Left ventricle myocardium inferior (tissue), 1 donor: ENCODE measurements around the gene NFASC. TPM values are rescaled to one million over a fixed set of nuclear protein-coding genes. Genes with fewer than 3 reads are reported as not detected.

Source experiments
- DNase-seq: peaks from one replicate; pipeline ENCODE4 v3.0.0-alpha.2; 2020
- H3K27ac ChIP-seq: fragments of 200-600 bp; replicated peaks from 2 replicates; pipeline ENCODE4 v1.8.0; 2021
- H3K27me3 ChIP-seq: fragments of 200-600 bp; 2 replicates; pipeline ENCODE4 v1.8.0; 2021; ENCODE audit warnings: low read depth
- H3K36me3 ChIP-seq: fragments of 200-600 bp; 2 replicates; pipeline ENCODE4 v1.8.0; 2021
- H3K4me1 ChIP-seq: fragments of 200-600 bp; 2 replicates; pipeline ENCODE4 v1.8.0; 2021
- H3K4me3 ChIP-seq: fragments of 200-600 bp; 2 replicates; pipeline ENCODE4 v1.8.0; 2021; ENCODE audit warnings: mild to moderate bottlenecking, moderate library complexity
- H3K9me3 ChIP-seq: fragments of 200-600 bp; replicated peaks from 2 replicates; pipeline ENCODE4 v1.8.0; 2021
- CTCF ChIP-seq: fragments of 200-600 bp; IDR thresholded peaks from 2 replicates; pipeline ENCODE4 v1.8.0; 2021; ENCODE audit warnings: antibody characterized with exemption, mild to moderate bottlenecking, borderline replicate concordance
- intact Hi-C: fragments of 100-400 bp; cut with micrococcal nuclease; formaldehyde crosslinking; loops from one replicate; pipeline ENCODE4 v1.11.0; 2022
- total RNA-seq: library from RNA; stranded (reverse); fragmentation: NEBNext Ultra II Directional; extraction: Animal tissue kit (Norgen Biotek cat#: 25700); gene quantifications from one replicate; pipeline ENCODE4 v1.2.1, GENCODE V29; 2021
- donor health status: DM: no; HTN: yes; CAD: no; lungs with severe emphysema.

Gene NFASC
- total RNA-seq, 1 donor from 2014 or later = 8.2 TPM

- DNase-seq = no peak
- intact Hi-C loops = no loop called here
- H3K27me3 ChIP-seq = peaks cover 37% of the 10 kb centered on the region
- H3K4me3 ChIP-seq = no peak overlapping the region
- TF ChIP-seq CTCF = no peak
- H3K4me1 ChIP-seq = peaks cover 40% of the 10 kb centered on the region
- H3K9me3 ChIP-seq = no peaks in the 10 kb centered on the region
- no peaks in the 10 kb centered on the region for H3K36me3 ChIP-seq
- no peak overlapping the region for H3K27ac ChIP-seq
These were observed 58.2 kb downstream of the NFASC start for GRCh38 chr1:204928671-204929486.

- intact Hi-C loops = no loop called here
- H3K4me1 ChIP-seq = peaks cover 33% of the 10 kb centered on the region
- H3K9me3 ChIP-seq = no peaks in the 10 kb centered on the region
These were observed 59.0 kb downstream of the NFASC start for GRCh38 chr1:204929487-204930154.

GRCh38 chr1:204930155-204930523 is 59.5 kb downstream of the NFASC start:
- intact Hi-C loops = no loop called here
- Histone ChIP-seq H3K27me3 (peaks cover 37% of the 10 kb centered on the region), H3K36me3 (no peaks in the 10 kb centered on the region), H3K9me3 (no peaks in the 10 kb centered on the region), H3K4me3 (no peak overlapping the region), H3K4me1 (peaks cover 28% of the 10 kb centered on the region), H3K27ac (no peak overlapping the region)
- no peak for TF ChIP-seq CTCF
- DNase-seq = no peak

More at GRCh38 chr1:204929487-204930154, 59.0 kb downstream of the NFASC start:
- no peak for DNase-seq
- Histone ChIP-seq H3K27me3 (peaks cover 37% of the 10 kb centered on the region), H3K27ac (no peak overlapping the region), H3K4me3 (no peak overlapping the region), H3K36me3 (no peaks in the 10 kb centered on the region)
- no peak for TF ChIP-seq CTCF

GRCh38 chr1:204931313-204931712 is 60.7 kb downstream of the NFASC start:
- no peak overlapping the region for H3K4me3 ChIP-seq
- peaks cover 19% of the 10 kb centered on the region for H3K4me1 ChIP-seq
- no peaks in the 10 kb centered on the region for H3K36me3 ChIP-seq
- H3K9me3 ChIP-seq = no peaks in the 10 kb centered on the region
- H3K27me3 ChIP-seq = peaks cover 32% of the 10 kb centered on the region
- no peak overlapping the region for H3K27ac ChIP-seq
- intact Hi-C loops = no loop called here
- TF ChIP-seq CTCF = no peak
- DNase-seq = no peak

- no peaks in the 10 kb centered on the region for H3K36me3 ChIP-seq
- H3K4me3 ChIP-seq = no peak overlapping the region
- no peak for TF ChIP-seq CTCF
- intact Hi-C loops = no loop called here
- H3K27ac ChIP-seq = no peak overlapping the region
- peaks cover 29% of the 10 kb centered on the region for H3K27me3 ChIP-seq
- no peaks in the 10 kb centered on the region for H3K9me3 ChIP-seq
- H3K4me1 ChIP-seq = peaks cover 19% of the 10 kb centered on the region
- DNase-seq = no peak
These were observed 61.3 kb downstream of the NFASC start for GRCh38 chr1:204931768-204932572.
